Retina (tissue), 1 donor: ENCODE data around the gene BMF.
"Not testable (repeated sequence)": the region's sequence is repeated elsewhere in the genome, so short reads cannot be mapped to it uniquely, and the experiment has no call there.

Source experiments
- DNase-seq: peaks from one replicate; pipeline ENCODE4 v3.0.0-alpha.2; 2016

Gene BMF

DNA sequence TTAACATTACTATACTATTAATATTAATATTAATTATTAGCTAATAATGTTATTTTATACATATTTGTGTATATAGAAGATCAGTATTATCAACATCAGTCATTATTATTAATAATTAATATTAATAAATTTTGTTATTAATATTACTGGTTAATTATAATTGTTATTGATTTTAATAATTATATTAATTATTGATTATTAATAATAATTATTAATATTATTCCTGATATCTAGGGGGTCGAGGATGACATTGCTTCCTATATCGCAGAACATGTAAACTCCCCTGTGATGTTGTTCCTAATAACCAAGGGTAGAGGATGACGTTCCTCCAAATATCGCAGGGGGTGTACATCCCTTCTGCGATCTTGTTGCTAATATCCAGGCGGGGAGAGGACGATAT is 17.3 kb upstream of the BMF start:
- no peak for DNase-seq

DNA sequence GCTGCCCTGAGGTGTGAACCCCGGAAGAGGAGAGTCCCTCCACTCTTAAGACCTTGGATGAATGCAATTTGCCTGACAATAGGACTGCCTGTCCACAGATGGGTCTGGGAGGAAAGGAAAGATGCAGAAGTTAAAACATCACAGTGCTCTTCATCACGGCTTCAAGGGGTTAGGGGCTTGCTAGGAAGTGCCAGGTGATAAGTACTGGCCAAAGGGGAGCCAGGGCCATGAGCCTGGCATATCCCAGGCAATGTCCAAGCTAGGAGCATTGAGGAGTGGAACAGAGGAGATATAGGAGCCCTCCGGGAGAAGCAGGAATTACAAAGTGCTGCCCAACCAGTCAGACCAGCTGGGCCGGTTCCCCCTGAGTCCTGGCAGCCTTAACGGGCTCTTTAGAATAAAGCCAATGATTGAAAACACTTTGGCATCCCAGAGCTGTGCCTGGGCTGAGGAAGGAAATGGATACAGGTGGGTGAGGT is 16.2 kb upstream of the BMF start:
- not testable (repeated sequence) for DNase-seq

DNA sequence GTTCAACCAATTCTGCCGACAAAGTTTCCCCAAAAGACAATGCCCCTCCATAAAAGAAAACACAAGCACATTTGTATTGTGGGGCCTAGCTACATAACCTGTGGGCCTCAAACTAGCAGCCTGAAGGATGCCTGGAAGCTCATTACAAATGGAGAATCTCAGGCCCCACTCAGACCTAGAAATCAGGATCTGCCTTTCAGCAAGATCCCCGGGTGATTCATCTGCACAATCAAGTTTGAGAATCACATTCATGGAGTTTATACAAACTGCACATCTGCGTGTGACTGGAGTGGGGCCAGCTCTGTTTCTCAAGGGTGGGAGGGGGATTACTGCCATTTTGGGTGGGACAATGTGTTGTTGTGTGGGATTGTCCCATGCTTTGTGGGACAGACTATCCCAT is 15.7 kb upstream of the BMF start:
- not testable (repeated sequence) for DNase-seq

DNA sequence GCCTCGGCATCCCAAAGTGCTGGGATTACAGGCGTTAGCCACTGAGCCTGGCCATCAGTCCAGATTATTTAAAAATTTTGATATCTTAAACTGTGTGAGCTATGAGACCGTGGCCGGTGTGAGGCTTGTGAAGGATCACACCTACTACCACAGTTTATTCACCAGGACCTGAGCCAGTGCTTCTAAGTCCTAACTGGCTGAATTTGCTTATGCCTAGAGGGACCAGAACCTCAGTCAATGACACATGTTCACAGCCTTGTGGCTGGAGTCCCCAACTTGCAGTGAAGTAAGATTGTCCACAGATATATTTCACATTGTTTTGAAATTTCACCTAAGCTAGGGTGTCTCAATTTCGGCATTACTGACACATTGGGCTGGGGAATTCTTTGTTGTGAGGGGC is 15.2 kb upstream of the BMF start:
- DNase-seq: not testable (repeated sequence)

DNA sequence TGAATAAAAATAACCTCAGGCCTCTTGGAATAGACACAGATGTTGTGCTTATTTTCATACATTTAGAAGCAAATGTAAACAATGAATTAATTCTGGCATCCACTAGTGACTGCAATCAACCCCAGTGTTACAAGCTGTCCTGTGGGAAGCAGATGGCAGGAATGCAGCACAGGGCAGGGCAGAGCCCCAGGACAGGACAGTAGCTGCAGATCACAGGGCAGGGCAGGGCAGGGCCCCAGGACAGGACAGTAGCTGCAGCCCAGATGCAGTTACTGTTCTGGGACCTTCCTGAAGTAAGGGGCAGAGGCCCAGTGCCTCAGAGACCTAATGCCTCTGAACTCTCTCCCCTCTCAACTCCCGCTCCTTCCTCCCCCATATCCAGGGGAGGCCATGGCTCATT is 14.3 kb upstream of the BMF start:
- not testable (repeated sequence) for DNase-seq

DNA sequence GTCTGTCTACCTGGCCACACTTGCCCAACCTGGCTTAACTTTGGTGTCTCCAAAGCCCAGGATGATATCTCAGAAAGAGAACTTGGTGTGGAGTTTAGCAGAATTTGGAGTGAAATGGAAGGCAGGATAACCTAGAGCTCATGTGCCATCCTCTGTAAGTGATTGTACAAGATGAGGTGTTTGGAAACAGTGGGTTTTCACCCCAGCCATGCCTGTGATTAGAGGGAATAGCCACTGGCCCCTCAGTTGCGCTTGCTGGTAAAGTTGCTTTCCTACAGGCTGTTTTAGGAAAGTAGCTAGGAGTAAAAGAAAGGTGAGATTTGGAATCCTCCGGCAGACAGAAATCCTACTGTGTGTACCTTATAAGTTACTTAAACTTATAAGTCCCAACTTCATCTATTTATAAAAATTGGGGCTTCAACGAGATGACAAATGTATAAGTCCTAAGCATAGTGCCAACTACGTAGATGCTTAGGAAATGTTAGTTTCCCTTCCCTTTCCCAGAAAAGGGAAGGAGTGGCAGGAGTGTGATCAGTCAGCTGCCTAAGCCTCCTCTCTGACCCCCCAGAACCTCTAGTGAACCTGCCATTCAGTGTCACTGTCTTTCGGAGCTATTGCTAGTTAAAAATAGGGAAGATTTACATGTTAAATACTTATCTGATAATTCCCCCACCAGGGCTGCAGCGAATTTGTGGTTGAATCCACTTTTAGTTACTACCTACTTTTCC is 13.4 kb upstream of the BMF start:
- no peak for DNase-seq

DNA sequence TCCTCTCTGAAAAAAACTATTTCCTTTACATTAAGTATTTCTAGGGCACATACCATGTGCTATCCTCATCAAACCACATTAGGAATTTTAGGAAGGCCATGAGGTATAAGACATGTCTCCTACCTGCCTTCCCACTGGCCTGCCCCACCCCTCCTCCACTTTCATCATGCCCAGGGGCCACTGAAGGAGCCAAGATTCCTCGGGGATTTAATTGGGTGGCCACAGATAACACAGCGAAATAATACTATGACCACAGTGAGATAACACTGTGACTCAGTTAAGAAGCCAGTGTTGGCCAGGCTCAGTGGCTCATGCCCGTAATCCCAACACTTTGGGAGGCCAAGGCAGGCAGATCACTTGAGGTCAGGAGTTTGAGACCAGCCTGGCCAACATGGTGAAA is 9.8 kb upstream of the BMF start:
- no peak for DNase-seq

DNA sequence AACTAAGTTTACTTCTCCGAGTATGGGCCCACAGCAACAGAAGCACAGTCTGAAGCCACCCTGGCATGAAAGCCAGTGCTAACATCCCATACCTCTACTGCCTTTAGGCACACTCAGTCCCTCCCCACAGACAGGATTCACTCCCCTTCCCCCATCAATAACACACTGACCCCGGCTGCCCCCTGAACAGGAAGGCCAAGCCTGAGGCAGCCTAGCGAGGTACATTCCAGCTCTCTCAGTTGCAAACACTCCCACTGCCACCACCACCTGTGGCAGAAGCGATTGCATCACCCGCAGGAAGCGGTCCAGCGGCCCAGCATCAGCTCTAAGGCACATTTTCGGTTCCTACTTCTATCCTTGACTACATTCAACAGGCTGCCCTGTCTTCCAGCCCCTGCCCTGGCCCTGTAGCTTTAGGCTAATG is 7.0 kb upstream of the BMF start:
- no peak for DNase-seq

DNA sequence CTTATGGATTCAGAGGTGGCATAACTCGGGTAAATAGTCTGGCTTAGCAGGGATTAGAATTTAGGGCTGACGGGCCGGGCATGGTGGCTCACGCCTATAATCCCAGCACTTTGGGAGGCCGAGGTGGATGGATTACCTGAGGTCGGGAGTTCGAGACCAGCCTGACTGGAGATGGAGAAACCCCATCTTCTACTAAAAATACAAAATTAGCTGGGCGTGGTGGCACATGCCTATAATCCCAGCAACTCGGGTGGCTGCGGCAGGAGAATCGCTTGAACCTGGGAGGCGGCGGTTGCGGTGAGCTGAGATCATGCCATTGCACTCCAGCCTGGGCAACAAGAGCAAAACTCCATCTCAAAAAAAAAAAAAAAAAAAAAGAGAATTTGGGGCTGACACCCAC is 6.4 kb upstream of the BMF start:
- not testable (repeated sequence) for DNase-seq

DNA sequence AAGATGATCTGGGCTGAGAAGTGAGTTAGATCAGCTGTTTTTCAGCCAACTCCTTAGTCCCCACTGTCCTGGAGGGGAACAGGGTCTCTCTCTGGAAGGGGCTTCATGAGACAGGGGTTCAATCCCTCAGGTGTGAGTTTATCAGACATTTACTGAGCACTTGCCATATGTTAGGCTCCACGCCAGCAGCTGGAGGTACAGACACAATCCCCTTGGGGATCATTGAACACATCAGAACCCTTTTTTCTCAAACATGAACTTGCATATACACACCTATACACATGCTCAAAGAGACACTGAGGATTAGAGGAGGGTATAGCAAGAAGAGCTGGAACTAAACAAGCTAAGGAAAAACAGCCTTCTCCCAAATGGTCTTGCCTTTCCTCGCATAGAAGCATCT is 5.5 kb upstream of the BMF start:
- DNase-seq: no peak

DNA sequence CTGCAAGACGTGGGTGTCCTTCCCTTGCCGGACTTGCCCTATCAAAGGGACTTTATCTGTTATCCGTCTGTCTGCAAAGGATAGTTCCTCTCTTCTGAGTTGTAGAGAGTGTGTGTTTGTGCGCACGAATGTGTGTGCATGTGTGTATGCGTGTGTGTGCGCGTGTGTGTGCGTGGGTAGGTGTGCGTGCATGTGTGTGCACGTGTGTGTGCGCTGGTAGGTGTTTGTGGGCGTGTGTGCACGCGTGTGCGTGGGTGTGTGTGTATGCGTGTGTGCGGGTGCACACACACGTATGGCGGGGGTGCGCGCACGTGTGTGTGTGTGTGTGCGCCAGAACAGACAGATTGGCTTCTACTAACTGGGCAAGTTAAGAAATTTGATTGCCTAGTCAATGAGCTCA is 4.1 kb upstream of the BMF start:
- DNase-seq: no peak

DNA sequence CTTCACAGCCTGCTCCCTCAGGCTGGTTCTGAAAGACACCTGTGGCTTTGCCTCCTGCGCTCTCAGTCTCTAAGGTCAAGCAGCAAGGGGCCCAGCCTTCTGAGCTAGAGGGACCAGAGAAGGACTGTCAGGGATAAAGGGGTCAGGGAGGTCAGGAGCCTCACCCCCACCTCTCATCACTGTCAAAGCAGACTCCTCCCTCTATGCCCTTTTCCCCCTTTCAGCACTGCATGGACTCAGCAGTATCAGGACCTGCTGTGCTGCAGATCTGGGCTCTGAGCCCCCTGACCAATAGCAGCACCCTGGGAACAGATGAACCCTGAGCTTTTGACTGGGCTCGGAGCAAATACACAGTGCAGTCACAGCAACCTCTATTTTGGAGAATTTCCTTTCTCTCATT is 3.2 kb upstream of the BMF start:
- no peak for DNase-seq

DNA sequence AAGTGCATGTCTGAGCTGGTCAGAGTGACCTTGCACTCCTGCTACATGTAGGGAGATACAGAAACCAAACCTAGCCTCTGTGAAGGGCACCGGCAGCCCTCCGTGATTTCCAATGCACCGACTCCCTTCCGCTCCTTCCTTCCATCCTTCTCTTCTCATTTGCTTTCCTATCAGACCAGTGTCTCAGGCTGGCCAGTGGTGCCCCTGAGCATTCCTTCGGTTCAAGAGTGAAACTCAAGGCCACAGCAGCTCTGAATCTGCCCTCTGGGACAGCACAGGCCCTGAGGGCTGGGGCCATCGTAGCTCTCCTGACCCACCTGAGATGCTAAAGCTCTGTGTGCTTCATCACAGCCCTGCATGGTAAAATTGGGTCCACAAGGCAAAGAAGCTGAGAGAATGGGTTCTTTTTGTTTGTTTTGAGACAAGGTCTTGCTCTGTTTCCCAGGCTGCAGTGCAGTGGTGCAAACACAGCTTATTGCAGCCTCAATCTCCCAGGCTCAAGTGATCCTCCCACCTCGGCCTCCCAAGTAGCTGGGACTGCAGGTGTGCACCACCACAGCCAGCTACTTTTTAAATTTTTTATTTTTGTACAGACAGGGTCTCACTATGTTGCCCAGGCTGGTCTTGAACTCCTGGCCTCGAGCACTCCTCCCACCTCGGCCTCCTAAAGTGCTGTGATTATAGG is 2.3 kb upstream of the BMF start:
- no peak for DNase-seq

DNA sequence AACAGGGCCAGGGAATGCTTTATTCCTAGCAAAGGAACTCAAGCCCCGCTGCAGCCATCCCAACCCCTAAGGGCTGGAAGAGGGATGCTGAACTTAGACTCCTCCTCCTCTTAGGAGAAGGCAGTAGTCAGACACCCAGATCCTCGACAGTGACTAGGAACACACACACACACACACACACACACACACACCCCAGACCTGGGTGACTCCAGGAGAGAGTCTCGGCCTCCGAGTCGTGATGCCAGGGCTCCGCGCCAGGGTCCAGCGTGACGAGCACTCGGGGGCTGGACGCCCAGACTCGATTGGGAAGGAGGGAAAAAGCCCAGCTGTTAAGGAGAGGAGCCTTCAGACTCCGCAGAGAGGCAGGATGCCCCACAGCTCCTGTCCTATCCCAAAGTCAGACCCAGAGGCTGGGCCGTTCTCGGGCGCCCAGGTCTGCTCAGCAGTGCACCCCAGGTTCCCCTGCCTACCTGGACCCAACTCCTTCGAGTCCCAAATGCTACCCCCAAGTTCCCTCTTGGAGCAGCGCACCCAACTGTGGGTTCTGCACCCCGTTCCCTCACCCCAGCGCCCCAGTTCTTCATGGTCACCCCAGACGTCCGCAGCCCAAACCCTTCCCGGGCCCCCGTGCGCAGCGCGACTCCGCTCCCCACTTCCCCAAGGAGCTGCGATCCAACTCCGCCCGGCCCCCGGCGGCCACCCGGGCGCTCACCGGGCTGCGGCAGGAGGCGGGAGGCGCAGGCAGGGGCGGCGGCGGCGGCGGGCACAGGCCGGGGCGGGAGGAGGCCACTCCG is 421 bp downstream of the BMF start:
- DNase-seq: peak; percentile 57

DNA sequence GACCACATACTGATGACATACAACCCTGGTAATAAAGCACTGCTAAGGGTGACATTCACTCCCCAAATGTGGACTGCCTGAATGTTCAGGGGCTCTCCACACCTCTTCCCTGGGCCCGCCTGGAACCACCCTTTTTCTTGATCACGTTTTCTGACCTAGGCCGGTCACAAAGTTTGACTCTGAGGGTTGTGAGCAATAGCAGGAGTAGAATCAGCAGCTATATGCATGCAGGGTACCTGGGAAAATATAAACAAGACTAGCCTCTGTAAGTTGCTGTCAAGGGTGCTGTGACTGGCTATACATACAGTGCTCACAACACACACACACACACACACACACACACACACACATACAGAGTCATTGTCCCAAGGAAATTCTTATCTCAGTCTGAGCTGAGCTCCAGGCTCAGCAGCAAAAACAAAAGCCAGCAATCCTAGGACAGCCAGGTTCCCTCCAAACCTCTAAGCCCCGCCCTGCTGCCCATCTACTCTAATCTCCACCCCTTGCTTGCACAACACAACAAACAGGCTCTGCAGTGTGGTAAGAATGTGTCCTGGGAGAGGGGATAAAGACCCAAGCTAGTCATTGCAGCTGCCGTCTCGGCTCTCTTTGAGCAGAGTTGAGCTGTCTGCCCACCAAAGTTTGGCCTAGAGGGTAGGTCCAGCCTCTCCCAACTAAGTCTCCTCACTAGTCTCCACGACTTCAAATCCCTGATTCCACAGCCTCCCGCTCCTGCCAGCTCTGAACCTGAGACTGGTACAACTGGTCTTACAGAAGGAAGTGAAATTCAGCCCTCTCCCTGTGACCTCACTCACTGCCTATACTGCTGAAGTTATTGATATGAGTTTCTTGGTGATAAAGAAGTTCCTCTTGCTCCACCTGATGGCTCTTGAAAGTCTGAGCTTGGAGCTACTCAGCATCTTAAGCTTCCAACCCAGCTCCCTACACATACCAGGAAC is 2.2 kb downstream of the BMF start:
- no peak for DNase-seq

DNA sequence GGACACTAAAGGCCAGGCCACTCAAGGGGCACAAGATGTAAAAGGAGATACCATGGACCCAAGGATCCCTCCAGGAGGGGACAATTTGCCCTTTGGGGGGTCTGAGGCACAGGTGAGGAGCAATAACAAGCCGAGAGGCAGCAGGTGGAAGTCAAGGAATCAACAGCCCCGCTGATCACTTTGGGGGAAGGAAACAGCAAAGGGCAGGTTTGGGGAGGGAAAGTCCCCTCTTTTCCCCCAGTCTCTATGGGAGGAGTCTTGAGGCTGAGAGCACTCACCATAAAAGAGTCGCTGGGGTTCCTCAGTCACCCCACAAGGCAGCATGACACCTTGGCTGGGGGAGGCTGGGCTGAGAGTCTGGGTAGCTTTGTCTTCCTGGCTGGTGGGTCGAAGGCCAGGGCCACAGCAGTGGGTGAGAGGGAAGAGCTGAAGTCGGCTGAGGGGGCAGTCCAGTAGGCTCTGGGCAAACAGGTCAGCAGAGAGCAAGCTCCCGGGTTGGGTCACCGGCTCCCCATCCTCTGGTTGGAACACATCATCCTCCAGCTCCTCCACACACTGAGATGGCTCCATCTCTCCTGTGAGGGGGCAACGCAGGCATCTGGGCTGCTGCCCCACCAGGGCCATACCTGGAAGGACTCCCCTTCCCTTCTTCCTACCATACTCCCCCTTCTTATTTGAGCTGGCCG is 3.0 kb downstream of the BMF start:
- DNase-seq: no peak

DNA sequence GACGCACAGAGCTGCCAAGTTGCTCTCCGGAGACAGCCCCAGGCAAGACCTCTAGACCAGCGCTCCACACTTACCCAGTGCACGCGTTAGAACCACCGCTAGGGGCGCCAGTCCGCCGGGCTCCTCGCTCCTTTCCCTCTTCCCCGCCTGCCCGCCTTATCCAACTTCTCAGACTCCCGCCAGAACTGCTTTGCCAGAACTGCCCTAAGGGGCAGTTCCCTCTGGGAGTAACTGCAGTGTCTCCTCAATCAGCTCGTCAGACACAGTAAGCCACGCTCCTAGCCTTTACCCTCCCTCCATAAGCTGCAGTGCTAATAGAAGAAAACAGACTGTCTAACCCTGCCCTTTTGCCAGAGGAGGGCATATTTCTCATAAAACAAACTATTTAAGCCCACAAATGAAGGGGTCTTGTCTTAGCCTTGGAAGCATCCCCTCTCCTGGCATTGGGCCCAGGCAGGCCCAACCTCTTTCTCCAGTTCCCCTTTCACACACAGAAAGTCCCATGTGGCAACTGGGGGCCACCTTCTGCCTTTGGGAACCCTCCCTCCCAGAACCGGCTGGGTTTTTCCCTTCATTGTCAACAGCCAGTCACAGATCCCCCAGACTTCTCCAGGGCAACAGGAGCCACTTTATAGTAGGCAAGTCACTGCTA is 3.7 kb downstream of the BMF start:
- peak; percentile 92 for DNase-seq

DNA sequence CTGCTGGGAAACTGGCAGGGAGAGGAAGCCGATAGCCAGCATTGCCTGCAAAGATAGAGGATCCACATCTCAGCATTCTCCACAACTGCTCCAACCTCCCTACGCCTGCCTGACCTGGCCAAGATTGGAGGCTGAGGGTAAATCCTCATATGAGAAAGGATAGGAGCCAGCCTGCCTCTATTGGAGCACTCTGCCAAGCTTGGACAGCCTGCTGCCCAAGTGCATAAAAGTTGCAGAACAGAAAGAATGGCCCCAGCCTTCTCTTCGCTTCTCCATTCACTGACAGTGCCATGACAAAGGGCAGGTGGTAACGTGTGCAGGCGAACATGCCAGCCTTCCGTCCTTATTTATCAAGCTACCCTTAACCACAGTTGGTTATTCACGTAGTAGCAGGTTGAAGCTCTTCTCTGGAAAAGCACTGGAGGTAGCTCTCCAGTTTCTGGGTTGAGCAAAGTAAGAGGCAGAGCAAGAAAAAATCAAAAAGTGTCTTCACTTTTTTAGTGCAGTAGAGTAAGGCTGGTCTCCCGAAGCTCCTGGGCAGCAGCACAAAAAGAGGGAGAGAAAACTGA is 4.3 kb downstream of the BMF start:
- DNase-seq: no peak

DNA sequence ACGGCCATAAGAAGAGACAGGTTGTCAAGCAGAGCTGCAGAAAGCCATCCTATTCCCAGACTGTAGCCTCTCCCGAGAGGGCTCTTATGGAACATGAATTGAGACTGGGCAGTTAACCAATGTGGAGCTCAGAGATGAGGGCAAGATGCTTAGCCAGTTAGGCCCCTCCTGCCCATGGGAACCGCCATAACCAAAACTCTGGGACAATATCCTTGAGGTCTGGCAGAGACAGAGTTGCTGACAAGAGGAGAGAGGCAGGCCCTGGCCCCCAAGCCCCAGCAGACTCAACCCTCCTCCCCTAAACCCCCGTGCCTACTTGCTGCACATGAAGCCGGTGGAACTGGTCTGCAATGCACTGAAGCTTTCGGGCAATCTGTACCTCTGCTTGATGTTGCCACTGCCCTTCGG is 4.8 kb downstream of the BMF start:
- DNase-seq: no peak

DNA sequence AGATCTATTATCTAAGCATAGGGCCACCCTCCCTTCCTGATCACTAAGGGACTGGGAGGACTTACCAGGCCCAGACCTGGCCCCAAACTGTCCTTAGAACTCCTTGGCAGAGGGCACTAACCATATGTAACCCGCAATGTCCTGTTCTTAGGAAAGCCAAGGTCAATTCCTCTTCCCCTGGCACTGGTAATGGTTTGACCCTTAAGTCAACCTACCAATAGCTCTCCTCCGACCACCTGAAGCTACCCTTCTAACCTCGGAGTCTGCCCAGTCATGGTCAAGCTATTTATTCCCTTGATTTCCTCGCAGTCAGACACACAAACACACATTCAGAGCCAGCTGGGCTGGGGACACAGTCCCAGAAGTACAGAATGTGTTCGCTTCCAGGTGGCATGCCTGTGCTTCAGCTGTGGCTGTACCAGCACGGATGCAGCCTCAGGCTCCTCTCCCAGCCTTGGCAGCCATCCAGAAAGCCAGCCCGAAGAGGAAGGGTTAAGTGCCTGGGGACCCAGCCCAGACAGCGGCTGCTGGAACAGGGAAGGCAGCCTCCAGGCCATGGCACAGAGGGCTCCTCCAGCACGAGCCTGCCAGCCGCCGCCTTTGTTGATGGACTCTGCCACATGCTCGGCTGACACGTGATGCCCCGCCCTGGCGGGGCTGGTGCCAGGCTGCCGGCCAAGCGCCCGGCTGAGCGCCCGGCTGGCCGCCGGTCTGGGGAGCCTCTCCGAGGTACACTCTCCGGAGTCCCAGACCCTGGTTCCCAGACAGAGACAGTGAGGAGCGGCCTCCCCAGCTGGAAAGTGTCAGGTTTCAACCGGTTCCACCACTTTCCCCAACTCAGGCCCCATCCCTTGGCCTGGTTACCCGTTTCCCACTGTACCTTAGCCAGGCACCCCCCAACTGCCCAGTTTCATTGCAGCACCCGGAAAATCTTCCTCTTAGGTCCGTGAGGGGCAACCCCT is 5.5 kb downstream of the BMF start:
- peak; percentile 77 for DNase-seq
